GM12891 (cell line): ENCODE results near the gene TRH.

Experiments used
- POLR2AphosphoS5 ChIP-seq: IDR thresholded peaks from 2 replicates; pipeline ENCODE4 v1.6.1; 2011; ENCODE audit warnings: low read depth, low read length, control low read depth
- SPI1 ChIP-seq: IDR thresholded peaks from 2 replicates; pipeline ENCODE4 v1.6.1; 2011; ENCODE audit warnings: low read depth, low read length, control low read depth
- TAF1 ChIP-seq: IDR thresholded peaks from 2 replicates; pipeline ENCODE4 v1.6.1; 2011; ENCODE audit warnings: low read depth, low read length, control low read depth

DNA sequence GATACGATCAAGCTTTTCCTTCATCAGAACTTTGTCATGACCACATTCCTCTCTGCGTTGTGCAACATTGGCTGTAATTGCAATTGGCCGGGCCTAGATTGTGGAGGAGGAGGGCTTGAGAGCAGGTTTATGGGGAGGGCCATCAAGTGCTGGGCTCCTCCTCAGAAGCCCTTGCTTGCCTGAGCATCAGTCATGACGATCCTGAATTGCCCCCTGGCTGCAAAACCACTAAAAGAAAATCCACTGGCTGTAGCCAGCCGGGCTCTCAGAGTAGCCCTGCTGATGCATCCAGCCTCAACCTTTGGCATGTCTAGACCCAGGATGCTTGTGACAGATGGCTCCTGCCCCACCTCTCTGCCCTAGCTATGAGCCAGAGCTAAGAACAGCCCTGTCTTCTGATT is 13.4 kb upstream of the TRH start:
- no peak for TF ChIP-seq TAF1
- no peak for TF ChIP-seq SPI1
- no peak for TF ChIP-seq POLR2AphosphoS5
